HS-5 (cell line): ENCODE data around the gene LEPR.
"Not testable (repeated sequence)": the region's sequence is repeated elsewhere in the genome, so short reads cannot be mapped to it uniquely, and the experiment has no call there.

ENCODE experiments used
- DNase-seq: peaks from one replicate; pipeline ENCODE4 v3.0.0-alpha.2; 2012; ENCODE audit warnings: low read depth

Gene LEPR, protein sequence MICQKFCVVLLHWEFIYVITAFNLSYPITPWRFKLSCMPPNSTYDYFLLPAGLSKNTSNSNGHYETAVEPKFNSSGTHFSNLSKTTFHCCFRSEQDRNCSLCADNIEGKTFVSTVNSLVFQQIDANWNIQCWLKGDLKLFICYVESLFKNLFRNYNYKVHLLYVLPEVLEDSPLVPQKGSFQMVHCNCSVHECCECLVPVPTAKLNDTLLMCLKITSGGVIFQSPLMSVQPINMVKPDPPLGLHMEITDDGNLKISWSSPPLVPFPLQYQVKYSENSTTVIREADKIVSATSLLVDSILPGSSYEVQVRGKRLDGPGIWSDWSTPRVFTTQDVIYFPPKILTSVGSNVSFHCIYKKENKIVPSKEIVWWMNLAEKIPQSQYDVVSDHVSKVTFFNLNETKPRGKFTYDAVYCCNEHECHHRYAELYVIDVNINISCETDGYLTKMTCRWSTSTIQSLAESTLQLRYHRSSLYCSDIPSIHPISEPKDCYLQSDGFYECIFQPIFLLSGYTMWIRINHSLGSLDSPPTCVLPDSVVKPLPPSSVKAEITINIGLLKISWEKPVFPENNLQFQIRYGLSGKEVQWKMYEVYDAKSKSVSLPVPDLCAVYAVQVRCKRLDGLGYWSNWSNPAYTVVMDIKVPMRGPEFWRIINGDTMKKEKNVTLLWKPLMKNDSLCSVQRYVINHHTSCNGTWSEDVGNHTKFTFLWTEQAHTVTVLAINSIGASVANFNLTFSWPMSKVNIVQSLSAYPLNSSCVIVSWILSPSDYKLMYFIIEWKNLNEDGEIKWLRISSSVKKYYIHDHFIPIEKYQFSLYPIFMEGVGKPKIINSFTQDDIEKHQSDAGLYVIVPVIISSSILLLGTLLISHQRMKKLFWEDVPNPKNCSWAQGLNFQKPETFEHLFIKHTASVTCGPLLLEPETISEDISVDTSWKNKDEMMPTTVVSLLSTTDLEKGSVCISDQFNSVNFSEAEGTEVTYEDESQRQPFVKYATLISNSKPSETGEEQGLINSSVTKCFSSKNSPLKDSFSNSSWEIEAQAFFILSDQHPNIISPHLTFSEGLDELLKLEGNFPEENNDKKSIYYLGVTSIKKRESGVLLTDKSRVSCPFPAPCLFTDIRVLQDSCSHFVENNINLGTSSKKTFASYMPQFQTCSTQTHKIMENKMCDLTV

DNA sequence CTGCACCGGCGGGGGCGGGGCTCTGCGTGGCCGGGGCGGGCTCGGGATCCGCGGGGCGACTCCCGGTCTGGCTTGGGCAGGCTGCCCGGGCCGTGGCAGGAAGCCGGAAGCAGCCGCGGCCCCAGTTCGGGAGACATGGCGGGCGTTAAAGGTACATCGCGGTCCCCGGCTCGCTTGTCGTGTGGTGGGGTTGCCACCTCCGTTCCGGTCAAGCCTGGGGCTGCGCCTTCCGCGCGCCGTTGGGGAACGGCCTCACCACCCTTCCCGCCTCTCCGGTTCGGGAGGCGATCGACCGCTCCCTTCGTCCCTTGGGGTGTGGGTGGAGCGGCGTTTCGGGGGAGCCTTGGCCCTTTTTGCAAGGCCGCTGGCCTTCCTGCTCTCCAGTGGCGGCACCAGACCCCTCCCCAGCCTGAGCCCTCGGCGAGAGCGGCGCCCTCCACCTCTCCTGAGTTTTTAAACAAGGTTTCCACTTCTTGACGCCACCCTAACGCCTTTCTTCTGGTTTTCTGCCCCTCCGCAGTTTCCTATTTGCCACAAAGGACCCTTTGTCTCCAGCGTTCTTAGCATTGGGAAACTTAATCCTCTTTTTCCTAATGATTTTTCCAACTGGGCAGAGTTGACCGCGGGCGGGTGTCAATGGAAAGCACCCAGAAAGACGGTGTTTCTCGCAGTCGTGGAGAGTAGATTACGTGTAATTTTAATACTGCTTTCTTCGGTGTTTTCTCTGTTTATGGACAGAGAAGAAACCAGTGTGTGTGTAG, at the start of gene LEPR, which contains the start of gene LEPROT:
Gene LEPR, plus strand, starts transcription at position 79 of the 761 bp plus-strand sequence. CDS start 144,898 bp downstream, outside the sequence.
Gene LEPROT, plus strand, starts transcription at position 79 of the 761 bp plus-strand sequence. Its CDS starts 57 bp downstream, at position 136.
- no peak for DNase-seq

DNA sequence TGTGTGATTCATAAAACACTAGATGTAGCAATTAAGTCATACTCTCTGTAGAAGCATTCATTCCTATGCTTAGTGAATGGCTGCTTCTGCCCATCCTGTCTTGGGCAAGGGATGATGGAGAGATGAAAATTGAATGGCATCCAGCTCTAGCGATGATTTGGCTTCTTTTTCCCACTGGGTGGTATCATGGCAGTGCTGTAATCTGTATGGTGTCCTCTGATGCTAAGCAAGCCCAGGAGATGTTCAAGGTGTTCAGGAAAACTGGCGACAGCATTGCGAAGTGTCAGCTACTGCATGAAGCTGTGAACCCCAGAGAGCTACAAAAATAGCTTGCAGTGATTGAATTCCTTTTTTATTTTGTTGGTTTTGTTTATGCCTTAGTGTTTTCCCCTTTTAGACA, 48.9 kb upstream of the LEPR start:
- DNase-seq: no peak

DNA sequence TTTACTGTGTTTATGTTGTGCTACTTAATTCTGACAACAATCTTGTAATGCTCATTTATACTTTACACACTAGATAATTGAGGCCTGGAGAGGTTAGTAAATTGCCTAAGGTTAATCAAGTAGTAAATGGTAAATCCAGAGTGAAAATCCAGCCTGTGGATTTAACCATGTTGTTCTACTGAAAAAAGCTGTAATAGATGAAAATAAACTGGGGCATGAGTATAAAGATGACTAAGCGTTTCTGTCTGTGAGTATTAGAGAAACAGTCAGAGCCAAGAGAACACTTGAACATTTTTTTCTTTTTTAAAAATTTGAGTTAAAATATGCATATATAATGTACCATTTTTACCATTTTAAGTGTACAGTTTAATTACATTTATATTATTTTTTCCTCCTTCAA, 47.9 kb upstream of the LEPR start:
- no peak for DNase-seq

DNA sequence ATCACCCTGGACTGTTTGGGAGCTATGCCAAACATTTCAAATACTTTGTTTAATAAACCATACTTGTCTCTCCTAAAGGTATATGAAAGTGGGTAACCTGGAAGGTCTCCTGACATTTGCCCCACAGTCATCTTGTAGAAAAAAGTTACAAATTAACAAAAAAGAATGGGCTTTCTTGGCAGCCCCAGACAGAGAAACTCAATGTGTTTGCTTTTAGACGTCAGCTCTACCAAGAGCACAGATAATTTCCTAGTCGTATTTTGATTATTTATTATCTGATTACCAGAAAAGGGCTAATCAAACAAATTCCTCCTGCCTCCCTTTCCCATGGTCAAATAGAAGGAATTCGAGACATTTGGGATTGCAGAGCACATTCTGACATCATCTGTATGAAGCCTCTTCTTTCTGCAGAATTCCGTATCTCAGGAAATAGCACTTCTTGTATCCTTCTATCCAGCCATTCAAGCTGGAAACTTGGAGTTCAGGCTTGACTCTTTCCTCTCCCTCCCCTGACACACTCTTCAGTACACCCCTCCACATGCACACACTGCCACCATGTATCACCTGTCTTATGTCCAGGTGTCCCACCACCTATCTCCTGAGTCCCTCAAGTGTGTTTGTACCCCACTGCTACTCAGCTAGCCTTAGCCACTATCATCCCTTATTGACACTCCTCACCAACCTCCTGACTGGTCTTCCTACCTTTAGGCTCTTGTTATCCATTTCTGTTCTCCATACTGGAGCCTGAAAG, 42.8 kb upstream of the LEPR start:
- DNase-seq: no peak

DNA sequence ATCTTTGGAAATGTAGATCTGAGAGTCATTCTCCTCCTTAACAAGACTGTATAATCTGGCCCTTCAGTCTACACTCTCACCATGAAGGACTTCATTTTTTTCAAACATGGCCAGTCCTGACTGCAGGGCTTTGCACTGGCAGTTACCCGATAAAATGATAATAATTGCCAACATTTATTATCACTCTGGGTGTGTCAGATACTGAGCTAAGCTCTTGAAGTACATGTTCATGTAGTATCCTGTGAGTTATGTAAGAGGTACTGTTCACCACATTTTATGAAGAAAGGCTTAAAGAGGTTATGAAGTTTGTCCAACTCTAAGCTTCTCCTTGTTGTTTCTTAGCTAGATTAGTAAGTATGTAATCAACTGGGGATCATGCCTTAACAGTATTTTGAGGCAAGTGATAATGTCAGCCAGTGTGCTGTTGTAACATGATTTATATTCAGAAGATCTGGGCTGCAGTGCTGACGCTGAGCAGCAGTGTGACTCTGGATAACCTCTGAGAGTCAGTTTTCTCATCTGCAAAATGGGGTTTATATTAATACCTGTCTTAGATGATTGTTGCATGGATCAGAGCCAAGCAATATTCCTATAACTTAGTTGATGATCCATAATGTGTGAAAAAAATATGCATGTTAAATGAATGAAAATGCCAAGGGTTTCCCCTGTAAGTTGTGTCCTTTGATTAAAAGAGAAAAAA, 42.1 kb upstream of the LEPR start:
- DNase-seq: no peak

DNA sequence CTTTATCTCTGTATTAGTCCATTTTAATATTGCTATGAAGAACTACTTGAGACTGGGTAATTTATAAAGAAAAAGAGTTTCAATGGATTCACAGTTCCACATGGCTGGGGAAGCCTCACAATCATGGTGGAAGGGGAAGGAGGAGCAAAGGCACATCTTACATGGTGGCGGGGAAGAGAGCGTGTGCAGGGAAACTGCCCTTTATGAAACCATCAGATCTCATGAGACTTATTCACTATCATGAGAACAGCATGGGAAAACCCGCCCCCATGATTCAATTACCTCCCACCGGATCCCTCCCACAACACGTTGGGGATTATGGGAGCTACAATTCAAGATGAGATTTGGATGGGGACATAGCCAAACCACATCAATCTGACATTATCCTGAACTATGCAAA, 36.0 kb upstream of the LEPR start:
- not testable (repeated sequence) for DNase-seq

DNA sequence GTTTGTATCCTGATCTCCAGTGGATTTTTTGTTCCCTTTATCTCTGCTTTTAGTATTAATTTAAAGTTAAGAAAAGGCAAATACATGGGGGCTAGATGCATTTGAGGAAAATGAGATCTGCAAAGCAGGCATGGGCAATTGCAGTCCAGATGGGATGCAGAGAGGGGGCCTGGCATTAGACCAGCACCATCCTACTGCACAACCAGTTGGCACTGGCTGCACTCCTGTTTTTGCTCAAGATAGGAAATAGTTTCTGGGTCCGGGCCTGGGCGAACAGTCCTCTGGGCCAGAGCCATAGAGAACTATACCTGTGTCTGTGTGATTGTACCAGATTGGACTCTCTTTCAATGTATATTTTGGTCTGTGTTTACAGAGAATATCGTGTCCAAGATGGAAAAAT, 34.0 kb upstream of the LEPR start:
- no peak for DNase-seq

DNA sequence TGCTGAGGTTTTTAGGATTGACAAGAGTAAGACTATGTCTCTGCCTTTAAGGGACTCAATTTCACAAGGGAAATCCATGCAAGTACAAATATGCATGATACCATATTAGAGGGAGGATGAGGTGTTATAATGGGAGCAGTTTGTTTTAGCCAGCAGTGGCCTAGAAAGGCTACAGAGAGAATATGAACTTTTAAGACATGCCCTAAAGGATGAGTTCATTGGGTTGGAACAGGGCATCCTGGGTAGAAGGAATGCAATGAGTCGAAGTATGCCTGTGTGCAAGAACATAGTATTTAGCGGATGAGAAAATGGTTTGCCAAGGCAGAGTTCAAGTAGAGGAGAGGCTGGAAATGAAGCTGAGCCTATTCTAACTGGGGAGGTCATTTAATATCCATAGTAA, 32.6 kb upstream of the LEPR start:
- DNase-seq: no peak

DNA sequence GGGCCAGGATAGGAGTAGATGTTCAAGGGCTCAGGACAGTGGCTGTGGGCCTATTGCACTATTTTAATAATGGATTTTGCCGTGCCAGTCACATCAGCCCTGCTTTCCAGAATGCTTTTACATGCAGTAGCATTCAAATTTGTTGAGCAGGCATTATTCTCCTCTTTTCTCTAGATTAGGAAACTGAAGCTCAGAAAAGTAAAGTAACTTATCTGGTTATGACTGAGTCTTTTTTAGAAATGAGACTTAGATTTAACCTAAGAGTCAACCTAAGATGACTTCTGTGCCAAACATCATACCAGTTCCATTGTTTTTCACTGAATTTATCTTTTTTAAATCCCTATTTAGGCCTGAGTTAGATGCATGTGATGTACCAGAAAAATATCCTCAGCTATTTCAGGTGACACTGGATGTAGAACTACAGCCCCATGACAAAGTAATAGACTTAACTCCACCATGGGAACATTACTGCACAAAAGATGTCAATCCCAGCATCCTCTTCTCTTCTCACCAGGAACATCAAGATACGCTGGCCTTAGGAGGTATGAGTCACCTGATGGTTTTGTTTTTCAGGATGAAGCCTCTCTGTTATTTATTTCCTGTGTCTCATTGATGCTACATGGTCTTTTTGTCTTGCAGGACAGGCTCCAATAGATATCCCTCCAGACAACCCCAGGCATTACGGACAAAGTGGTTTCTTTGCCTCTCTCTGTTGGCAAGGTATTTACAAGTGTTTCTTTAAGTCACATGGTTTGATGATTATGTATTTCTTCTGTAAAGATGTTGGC, 31.4 kb upstream of the LEPR start:
- no peak for DNase-seq

DNA sequence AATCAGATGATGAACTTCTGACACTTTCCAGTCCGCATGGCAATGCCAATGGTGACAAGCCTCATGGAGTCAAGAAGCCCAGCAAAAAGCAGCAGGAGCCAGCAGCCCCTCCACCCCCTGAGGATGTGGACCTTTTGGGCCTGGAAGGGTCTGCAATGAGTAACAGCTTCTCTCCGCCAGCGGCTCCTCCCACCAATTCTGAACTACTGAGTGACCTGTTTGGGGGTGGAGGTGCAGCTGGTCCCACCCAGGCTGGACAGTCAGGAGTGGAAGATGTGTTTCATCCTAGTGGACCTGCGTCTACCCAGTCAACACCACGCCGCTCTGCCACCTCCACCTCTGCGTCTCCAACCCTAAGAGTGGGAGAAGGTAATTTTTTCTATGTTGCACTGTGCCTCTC, 28.0 kb upstream of the LEPR start:
- DNase-seq: no peak

DNA sequence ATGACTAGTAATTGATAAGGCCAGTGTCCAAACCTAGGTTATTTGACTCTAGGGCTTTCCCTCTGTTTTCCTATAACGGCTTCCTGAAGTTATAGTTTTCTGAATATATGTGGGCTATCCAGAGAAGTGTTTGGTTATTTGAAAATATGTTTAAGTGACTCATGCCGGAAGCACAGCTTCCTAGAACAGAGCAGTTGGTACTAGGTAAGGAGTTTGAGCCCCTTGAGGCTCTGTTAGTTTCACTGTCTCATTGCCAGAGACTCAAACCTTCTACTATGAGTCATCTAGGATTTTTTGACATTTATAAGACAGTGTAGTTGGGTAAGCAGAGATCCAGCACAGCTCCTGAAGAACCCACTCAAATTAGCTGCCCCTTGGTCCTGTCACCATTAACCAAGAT, 27.1 kb upstream of the LEPR start:
- peak; percentile 68 for DNase-seq

DNA sequence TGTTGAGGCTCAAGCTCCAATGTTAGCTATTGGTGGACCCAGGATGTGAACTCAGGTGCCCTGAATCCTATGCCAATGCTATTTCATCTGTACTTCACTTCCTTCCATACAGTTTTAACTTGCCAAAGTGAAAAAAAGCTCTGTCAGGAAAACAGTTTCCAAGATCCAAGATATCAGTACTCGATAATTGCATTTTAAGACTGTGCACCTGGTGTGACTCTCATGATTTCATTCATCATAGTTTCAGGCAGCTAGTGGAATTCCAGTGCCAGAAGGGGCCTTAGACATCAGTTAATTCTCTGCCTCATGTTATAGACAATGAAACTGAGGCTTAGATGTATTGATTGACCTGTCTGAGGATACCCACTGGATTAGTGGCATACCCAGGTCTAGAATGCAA, 26.5 kb upstream of the LEPR start:
- DNase-seq: no peak

DNA sequence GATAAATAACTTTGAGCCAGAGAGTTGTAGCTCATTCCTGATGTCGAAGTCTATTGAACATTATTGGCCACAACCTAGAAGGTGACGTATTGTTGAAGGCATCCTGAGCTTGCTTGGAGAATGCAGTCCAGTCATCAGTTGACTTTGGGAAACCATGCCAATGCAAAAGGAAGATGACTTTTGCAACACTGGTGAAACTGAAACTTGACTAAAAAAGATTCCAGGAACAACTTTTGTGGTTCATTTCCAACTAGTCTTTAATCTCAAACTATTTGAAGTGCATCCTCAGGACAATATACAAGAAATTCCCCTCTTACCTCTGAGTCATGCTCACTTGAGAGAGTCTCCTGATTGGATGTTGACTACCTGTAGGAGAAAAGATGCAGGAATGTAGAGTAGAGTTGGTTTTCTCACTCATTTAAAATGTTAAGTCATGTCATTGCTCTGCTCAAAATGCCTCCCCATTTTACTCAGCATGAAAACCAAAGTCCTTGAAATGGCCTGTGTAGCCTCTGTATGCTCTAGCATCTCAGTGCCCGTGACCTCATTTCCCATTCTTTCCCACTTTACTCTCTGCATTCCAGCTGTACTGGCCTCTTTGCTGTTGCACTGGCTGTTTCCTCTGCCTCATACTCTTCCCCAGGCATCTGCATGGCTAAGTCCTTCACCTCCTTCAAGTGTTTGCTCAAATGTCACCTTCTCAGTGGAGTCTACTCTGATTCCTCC, 24.4 kb upstream of the LEPR start:
- DNase-seq: peak; percentile 98

DNA sequence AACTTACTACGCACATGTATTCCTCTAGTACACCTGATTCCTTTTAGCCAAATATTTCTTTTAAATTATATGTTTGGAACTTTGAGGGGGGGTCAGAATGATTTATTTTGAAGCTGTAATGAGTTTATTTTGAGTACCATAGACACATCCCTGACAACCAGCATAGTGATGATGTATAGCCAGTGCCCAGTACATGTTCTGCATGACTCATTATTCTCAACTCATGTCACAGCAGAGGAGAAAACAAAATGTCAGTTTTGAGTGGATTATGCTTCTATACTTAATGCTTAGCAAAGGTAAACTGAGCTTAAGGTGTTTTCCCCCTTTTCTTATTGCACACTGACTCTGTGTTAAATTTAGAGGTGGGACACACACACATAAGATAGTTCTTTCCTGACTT, 22.4 kb upstream of the LEPR start:
- DNase-seq: no peak

DNA sequence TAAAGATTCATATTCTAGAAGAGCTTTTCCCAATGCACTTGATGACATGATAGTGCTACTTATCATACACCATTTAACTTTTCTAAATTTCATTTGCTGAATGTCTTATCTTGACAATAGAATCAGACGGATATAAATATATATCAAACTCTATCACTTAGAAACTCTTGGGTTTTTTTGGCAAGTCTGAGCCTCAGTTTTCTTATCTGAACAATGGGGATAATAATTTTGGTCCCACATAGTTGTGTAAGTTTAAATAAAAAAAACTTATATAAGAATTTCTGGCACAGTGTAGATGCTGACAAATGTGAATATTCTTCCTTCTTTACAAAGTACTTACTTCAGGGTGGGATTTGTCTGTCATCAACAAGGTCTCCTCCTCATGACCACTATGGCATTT, 21.5 kb upstream of the LEPR start:
- DNase-seq: no peak

DNA sequence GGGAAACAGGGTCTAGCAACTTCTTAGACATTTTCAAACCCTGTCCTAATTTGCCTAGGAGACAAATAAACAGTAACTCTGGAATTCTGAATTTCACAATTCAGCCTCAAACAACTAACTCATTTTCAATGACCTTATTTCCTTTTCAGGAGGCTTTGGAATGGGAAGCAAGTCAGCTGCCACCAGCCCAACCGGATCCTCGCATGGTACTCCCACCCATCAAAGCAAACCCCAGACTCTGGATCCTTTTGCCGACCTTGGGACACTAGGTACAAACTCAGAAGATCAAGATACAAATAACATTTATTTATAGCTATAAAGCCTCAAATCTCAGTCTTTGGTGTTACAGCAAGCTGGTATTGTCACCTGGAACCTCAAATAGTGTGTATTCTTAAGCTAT, 18.9 kb upstream of the LEPR start:
- DNase-seq: no peak

DNA sequence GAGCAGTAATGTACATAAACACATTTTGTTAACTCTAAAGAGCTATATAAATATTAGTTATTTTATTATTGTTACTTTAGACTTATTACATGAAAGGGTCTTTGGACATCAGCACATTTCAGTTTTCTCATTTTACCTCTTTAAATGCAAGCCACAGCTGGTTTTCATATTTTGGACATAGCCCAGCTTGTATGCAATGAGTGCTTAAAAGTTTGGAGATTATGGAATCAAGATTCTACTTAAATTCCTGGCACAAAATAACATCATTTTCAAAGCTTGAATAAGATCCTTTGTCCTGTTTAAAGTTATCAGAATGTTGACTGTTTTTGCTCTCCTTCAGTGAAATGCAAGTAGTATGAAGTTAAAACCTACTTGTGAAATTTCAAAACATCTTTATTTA, 15.5 kb upstream of the LEPR start:
- no peak for DNase-seq

DNA sequence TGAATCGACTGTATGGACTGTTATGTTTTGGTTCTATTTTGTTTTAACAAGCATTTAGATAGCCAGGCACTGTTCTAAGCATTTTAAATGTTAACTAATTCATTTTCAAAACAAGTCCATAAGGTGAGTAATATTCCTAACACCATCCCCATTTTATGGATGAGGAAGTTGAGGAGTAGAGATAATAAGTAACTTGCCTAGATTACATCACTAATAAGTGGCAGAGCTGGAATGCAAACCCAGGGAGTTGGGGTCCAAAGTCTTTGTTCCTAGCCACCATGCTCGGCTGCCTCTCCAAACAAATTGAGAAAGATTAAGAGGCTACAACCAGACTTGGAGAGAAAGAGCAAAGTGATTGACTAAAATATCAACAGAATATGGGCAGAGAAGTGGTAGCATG, 12.6 kb upstream of the LEPR start:
- DNase-seq: no peak

DNA sequence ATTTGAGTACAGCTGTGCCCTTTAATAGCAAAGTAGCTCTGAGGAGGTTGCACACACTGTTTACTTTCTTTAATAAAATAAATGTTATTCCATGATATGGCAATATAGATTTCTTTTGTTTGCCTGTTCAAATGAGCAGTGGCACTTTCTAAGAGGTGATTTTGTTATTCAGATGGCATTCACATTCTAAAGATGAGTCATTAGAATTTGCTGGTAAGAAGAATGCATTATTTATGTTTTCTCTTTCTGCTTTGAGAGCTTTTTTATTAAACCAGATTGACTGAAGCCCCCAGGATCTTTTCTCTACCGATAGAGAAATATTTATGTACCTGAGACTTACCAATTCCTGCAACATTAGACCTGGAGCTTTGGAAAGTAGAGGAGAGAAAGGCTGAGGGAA, 11.2 kb upstream of the LEPR start:
- no peak for DNase-seq
